ENCODE measurements around the gene RNF4.

DNA sequence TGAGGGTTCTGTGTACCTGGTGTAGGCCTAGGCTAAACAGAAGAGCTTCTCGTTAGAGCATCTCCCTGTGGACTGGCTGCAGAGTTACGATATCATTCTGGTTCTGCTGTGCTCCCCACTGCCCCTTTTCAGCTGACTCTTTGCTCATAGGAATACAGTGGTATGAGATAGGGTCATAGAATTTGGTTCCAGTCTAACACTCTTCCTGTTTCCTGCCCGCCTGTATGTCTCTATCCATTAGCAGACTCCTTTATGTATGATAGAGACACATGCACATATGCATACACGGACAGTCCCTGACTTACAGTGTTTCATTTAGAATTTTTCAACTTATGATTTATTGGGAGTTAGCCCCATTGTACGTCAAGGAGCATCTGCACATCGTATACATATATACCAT, 15.3 kb downstream of the RNF4 start:
- TF ChIP-seq, protein P1, sequence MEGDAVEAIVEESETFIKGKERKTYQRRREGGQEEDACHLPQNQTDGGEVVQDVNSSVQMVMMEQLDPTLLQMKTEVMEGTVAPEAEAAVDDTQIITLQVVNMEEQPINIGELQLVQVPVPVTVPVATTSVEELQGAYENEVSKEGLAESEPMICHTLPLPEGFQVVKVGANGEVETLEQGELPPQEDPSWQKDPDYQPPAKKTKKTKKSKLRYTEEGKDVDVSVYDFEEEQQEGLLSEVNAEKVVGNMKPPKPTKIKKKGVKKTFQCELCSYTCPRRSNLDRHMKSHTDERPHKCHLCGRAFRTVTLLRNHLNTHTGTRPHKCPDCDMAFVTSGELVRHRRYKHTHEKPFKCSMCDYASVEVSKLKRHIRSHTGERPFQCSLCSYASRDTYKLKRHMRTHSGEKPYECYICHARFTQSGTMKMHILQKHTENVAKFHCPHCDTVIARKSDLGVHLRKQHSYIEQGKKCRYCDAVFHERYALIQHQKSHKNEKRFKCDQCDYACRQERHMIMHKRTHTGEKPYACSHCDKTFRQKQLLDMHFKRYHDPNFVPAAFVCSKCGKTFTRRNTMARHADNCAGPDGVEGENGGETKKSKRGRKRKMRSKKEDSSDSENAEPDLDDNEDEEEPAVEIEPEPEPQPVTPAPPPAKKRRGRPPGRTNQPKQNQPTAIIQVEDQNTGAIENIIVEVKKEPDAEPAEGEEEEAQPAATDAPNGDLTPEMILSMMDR (conservative IDR thresholded peaks at IDR 0.05), result no peak
- TF ChIP-seq ZFX (IDR thresholded peaks at IDR 0.05), result no peak

All from C4-2B (cell line).